ENCODE measurements around the gene MUSTN1.

The MUSTN1 gene

GRCh38 chr3:52809662-52810377 is 25.0 kb downstream of the MUSTN1 start:
- TF ChIP-seq CTCF (IDR thresholded peaks at IDR 0.05; ENCODE audit: low read depth, low read length, missing control alignments): no peak
- no peak overlapping the region for H3K27ac ChIP-seq
- H3K4me3 ChIP-seq (ENCODE audit: low read depth, low read length): no peak overlapping the region
- no peaks in the 10 kb centered on the region for H3K27me3 ChIP-seq (replicated peaks)
- in situ Hi-C loops (cut with HindIII; ENCODE audit: low pct_ligation_motif_present, low sequenced_read_pairs): no loop called here
- no peaks in the 10 kb centered on the region for H3K36me3 ChIP-seq (replicated peaks)
- DNase-seq: no peak

GRCh38 chr3:52809149-52809548 is 25.7 kb downstream of the MUSTN1 start:
- no peaks in the 10 kb centered on the region for H3K27me3 ChIP-seq (replicated peaks)
- no peak for TF ChIP-seq CTCF (IDR thresholded peaks at IDR 0.05; ENCODE audit: low read depth, low read length, missing control alignments)
- no peaks in the 10 kb centered on the region for H3K36me3 ChIP-seq (replicated peaks)
- in situ Hi-C loops (cut with HindIII; ENCODE audit: low pct_ligation_motif_present, low sequenced_read_pairs): no loop called here
- no peak for DNase-seq
- no peak overlapping the region for H3K27ac ChIP-seq
- no peak overlapping the region for H3K4me3 ChIP-seq (ENCODE audit: low read depth, low read length)

GRCh38 chr3:52805270-52806039 is 29.4 kb downstream of the MUSTN1 start:
- TF ChIP-seq CTCF (IDR thresholded peaks at IDR 0.05; ENCODE audit: low read depth, low read length, missing control alignments): no peak
- Histone ChIP-seq H3K27me3 (replicated peaks) (no peaks in the 10 kb centered on the region), H3K27ac (no peak overlapping the region), H3K36me3 (replicated peaks) (no peaks in the 10 kb centered on the region), H3K4me3 (ENCODE audit: low read depth, low read length) (no peak overlapping the region)
- in situ Hi-C loops (cut with HindIII; ENCODE audit: low pct_ligation_motif_present, low sequenced_read_pairs): no loop called here
- no peak for DNase-seq

- TF ChIP-seq CTCF (IDR thresholded peaks at IDR 0.05; ENCODE audit: low read depth, low read length, missing control alignments): no peak
- no peak overlapping the region for H3K27ac ChIP-seq
- no peaks in the 10 kb centered on the region for H3K27me3 ChIP-seq (replicated peaks)
- no peak for DNase-seq
- no peak overlapping the region for H3K4me3 ChIP-seq (ENCODE audit: low read depth, low read length)
- in situ Hi-C loops (cut with HindIII; ENCODE audit: low pct_ligation_motif_present, low sequenced_read_pairs): no loop called here
- H3K36me3 ChIP-seq (replicated peaks): no peaks in the 10 kb centered on the region
These were observed 33.0 kb downstream of the MUSTN1 start for GRCh38 chr3:52801839-52802238.

GRCh38 chr3:52800079-52800478 is 34.7 kb downstream of the MUSTN1 start:
- Histone ChIP-seq H3K27ac (no peak overlapping the region), H3K27me3 (replicated peaks) (no peaks in the 10 kb centered on the region), H3K4me3 (ENCODE audit: low read depth, low read length) (no peak overlapping the region), H3K36me3 (replicated peaks) (no peaks in the 10 kb centered on the region)
- DNase-seq: no peak
- no peak for TF ChIP-seq CTCF (IDR thresholded peaks at IDR 0.05; ENCODE audit: low read depth, low read length, missing control alignments)
- in situ Hi-C loops (cut with HindIII; ENCODE audit: low pct_ligation_motif_present, low sequenced_read_pairs): no loop called here

Data from brain microvascular endothelial cell (primary cell).